HG03064 (cell line): ENCODE results near the gene FBXW9.
A peak's percentile ranks its signal among the peaks of the same experiment; 100 is the strongest.
"Not testable (repeated sequence)": the region's sequence is repeated elsewhere in the genome, so short reads cannot be mapped to it uniquely, and the experiment has no call there.

Source experiments
- ATAC-seq: cut with Tn5 transposase; IDR thresholded peaks from one replicate; pipeline ENCODE4 v1.9.1; 2021; ENCODE audit warnings: low read depth; ENCODE audit not compliant: unreplicated experiment

FBXW9 gene

DNA sequence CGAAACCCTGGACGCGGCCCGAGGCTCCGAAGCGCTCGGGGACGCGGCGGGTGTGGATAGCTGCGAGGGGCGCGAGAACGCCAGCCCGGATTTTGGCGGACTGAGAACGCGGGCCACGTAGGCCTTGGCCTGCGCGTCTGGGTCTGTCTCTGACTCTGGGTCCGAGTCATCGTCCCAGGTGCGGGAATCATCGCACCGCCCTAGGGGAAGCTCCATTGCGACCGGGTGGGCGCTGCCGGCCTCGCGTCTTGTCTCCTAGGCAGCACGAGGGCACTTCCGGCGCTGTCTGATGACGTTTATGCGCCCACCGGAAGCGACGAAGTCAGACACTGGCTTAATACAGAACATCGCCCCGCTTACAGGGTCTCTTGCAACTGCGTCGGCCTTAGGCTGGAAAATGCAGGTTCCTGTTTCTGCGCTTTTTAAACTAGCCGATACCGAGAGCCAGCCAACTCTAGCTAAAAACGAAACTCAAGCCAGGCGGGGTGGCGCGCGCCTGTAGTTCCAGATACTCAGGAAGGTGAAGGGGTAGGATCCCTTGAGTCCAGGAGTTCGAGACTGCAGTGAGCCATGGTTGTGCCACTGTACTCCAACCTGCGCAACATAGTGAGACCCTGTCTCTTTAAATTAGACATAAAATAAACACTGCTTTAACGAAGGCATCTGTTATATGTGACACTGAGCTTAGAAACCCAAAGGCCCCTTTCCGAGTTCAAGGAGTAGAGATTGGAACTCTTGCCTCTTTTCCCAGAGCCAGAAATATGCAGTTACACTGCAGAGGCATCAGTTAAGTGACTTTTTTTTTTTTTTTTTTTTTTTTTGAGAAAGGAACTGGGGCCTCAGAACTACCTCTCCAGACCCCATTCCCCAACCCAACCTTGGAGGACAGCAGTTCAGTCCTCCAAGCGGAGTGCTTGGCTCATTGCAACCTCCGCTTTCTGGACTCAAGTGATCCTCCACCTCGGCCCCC, at the start of gene FBXW9:
TSS of gene FBXW9 (minus strand) at position 266 of the 970 bp plus-strand sequence. CDS start at position 216, 50 bp downstream.
- no peak for ATAC-seq

DNA sequence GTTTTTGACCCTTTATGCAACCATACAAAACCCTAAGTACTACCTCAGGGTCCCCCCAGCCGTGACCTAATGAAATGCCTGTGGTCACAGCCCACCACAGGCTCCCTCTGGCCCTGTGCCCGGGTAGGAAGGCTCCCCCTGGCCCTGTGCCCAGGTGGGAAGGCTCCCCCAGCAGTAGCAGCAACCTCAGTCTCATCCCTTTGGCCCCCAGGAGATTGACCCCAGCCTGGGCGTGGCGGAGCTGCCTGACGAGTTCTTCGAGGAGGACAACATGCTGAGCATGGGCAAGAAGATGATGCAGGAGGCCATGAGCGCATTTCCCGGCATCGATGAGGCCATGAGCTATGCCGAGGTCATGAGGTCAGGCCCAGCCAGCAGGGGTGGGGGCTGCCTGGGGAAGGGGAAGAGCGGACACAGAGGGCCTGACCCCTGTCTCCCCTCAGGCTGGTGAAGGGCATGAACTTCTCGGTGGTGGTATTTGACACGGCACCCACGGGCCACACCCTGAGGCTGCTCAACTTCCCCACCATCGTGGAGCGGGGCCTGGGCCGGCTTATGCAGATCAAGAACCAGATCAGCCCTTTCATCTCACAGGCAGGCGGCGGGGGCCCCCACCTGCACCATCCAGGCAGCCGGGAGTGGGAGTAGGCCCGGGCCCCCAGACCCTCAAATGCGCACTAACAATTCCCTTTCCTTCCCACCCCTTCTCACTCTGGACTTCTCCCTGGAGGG, 48.9 kb upstream of the FBXW9 start:
- no peak for ATAC-seq

DNA sequence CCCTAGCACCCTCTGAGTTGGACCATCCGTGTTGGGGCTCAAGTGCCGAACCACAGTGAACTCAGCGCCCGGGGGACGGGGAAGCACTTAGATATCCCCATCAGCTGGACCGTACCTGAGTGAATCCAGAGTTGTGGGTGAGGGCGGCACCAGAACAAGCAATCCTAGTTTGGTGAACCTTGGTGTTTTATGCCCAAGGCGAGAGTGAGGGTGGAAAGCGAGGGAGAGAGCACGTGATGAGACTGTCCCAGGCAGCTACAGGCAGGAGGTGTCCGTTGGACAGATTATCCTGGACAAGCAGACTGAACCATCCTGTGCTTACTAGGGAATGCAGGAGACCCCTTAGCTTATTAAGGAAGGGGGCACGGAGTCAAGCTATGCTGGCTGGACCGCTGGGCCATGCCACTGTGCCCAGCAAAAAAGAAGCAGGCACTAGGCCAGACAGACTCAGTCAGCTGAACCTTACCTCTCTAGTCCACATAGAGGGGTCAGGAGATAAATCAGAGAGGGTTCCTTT, 41.5 kb upstream of the FBXW9 start:
- no peak for ATAC-seq

DNA sequence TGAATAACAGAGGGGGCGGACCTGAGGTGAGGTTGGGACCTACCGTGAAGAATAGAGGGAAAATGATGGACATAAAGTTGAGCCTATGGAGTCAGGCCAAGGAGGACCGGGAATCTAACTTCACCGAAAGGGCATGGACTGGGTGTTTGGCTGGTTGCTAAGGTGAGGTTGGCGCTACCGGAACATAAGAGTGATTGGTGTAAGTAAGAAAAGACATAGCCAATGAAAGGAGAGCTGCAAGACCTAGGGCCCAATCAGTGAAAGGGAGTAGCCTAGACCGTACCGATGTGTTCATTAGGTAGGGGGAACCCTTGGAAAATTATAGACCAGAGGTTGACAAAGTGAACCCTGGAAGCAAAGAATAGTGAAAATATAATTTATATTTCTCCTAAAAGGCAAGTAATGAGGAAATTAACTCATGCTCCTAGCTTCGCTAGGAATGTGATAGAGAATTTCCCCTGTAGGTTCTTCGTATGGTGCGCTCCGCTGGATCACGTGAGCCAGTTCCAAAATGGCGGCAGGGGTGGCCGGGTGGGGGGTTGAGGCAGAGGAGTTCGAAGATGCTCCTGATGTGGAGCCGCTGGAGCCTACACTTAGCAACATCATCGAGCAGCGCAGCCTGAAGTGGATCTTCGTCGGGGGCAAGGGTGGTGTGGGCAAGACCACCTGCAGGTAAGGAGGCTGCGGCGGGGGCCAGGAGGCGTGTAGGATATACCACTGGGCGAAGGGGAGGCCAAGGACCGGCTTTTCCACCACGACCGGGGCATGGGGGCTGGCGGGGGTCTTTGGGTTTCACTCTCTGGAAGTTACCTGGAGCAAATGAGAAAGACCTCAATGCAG, 40.8 kb upstream of the FBXW9 start, which contains the start of gene GET3:
TSS of gene GET3 (plus strand) at position 503 of the 840 bp plus-strand sequence. CDS start at position 512, 9 bp downstream.
- ATAC-seq, result peak; percentile 62

DNA sequence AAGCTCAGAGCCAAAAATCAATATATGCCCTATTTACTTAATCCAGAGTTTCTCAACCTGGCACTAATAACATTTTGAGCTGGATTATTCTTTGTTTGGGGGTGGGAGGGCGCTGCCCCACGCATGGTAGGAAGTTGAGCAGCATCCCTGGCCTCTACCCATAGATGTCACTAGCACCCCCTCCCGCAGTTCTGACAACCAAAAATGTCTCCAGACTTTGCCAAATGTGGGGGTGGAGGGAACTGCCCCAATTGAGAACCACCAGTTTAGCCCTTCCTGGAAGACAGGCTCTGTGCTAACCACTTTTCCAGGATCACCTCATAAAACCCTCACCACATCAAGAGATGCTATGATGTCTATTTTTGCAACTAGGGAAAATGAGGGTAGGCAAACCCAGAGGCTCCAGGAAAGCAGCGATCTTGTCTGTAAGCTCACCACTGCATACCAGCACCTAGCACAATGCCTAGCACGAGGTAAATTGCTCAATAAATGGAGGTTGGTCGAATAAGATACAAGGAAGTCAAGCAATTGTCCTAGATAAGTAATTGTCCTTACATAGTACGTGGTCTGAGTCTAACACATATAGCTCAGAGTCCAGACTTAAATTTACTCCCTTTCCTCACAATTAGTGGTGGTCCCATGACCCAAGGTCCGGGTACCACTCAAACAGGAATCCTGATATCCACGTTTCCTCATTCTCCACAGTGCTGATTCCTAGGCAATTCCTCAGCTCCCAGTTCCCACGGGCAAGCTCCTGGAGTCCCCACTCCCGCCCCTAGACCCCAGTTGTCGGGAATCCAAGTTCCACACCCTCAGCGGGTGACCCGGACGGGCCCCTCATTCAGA, 37.2 kb upstream of the FBXW9 start:
- ATAC-seq, result no peak

DNA sequence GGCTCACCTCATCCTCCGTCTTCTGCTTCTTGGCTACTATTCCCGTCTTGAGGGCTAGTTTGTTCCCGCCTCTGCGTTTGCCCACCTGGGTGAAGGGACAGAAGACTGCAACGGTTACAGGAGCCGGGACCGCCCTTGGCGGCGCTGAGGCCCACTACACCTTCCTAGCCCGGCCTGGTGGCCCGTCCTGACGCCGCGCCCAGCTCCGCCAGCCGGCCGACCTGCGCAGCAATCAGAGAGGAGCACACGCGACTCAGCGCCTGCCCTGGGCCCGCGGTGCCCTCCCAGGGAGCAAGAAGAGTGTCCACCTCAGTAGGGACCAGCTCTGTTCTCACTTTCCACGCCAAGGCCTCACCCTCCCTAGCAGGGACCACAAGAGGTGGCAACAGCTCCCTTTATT, 34.9 kb upstream of the FBXW9 start:
- ATAC-seq, result no peak

DNA sequence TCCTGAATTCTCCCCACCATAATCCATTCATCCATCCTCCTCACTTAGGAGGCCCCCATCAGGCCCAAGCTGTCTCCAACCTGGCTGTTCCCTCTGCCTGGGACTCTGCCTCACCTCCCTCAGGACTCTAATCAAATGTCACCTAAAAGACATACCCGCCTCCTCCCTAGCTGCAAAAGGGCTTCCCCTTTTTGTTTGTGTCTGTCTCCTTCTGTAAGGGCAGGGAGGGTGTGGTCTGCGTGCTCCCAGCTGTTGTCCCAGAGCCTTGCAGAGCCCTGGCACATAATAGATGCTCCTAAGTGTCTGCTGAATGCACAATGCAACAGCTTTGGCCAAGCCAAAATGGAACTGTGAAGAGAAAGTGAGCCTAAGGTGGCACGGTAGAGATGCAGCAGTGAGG, 33.6 kb upstream of the FBXW9 start:
- ATAC-seq, result no peak

DNA sequence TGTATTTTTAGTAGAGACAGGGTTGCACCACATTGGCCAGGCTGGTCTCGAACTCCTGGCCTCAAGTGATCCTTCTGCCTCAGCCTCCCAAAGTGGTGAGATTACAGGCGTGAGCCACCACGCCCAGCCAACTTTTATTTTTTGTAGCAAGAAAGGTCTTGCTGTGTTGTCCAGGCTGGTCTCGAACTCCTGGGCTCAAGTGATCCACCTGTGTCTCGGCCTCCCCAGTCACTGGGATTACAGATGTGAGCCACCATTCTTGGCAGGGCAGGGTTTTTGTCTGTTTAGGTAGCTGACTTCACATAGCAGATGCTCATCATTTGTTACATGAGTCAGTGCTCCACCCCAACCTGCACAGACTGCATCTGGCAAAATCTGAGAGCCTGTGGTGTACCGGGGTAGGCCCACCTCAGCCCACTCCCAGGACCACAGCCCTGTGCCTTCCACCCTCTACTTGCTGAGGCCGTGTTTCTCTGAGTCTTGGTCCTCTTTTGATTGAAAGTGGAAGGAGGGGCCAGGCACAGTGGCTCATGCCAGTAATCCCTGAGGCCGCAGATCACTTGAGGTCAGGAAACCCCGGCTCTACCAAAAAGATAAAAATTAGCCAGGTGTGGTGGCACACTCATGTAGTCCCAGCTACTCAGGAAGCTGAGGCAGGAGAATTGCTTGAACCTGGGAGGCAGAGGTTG, 31.5 kb upstream of the FBXW9 start:
- ATAC-seq, result no peak

DNA sequence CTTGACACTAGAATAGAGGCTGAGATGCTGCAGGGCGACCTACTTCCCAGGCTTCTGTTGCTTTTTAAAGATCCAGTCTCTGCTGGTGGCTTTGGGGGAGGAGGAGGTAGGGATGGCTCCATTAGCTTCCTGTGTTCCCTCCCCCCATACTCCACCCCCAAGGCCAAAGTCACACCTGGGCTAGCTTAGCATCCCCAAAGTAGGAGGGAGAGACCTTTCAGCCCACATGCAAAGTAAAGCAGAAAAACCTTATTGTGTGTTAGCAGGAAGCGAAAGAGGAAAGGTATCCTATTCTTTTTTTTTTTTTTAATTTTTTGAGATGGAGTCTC, 30.5 kb upstream of the FBXW9 start:
- ATAC-seq, result no peak

DNA sequence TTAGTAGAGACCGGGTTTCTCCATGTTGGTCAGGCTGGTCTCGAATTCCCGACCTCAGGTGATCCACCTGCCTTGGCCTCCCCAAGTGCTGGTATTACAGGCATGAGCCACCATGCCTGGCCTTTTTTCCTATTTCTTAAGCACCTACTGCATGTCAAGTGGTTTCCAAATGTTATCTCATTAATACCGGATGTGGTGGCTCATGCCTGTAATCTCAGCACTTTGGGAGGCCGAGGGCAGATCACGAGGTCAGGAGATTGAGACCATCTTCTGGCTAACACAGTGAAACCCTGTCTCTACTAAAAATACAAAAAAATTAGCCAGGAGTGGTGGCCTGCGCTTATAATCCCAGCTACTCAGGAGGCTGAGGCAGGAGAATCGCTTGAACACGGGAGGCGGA, 29.2 kb upstream of the FBXW9 start:
- ATAC-seq, result not testable (repeated sequence)

DNA sequence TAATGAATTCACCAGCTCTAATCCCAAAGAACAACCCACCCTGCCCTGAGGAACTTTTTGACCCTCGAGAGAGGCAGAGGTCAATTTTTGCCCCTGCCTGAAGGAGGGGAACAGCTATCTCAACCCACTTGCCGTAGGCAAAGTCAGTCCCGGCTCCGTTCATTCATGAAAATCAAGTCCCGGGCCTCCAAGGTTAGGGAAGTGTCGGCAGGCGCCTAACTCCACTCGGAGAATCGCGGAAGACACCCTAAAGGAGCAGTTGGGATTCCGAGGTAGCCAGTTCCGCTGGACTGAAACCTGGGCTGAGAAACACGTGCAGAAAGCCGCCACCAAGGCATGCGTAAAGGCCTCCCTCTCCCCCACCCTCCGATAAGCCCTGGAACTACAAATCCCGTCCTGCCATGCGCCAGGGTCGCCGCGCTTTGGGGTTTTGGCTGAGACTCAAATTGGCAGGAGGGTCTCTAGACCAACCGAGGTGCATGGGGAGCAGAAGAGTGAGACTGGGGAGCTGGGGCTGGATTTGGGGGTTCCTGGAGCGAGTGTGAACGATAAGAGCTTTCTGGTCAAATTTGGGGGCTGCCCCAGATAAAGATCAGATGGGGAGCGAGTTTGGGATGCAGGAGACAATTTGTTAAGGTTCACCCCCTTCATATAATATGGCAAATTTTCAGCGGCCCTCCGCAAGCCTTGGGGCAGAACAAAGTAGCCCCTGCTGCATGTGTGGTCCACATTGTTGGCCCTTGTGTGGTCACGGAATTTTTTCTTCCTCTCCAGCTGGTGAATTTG, 27.4 kb upstream of the FBXW9 start, which contains the start of gene TNPO2:
TSS of gene TNPO2 (minus strand) at position 292 of the 786 bp plus-strand sequence. CDS start 2,955 bp downstream, outside the sequence.
- no peak for ATAC-seq

DNA sequence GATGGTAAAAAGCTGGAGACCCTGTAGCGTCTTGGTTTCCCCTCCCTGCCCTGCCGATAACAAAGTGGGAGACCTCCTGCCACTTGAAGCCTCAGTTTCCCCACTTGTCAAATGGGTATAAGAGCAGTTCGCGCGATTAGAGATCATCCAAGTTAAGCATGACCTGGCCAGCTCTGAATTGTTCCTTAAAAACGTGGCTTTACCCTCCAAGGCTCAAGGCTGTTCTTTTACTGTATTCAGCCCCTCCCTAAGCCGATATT, 26.9 kb upstream of the FBXW9 start:
- ATAC-seq, result no peak

DNA sequence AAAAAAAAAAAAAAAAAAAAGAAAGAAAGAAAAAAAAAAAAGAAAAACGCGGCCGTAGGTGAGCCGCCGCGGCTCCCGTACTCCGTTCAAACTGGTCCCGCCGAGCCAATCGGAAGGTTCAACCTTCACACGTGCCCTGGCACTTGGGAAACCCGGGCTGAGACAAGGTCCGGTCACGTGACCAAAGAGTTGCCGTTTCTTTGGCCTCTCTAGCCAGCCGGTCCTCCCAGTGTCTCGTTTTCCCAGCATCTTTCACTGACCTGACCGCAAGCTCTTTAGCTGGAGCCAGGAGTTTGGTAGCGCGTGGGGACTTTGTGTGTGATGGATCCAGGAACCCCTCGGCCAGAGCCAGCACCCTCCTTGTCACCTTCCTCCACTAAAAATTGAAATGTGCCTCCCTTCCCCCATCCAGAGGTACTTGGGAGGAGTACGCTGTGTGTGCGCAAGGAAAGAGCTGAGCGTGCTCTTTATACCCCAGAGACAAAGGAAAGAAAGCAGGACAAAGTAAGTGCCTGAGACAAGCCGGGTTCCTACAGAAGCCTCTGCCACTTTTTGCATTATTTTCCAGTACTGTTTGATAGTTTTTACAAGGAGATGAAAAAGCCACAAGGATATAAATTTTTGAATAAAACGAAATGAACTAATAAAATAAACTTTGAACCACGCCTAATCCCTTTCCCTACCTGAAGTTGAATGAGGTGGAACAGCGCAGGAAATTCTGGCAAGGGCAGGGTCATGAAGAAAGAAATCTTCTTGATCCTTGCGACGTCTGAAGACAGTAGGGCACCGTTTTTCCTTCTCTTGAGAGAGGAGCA, 26.3 kb upstream of the FBXW9 start:
- ATAC-seq, result peak; percentile 60

DNA sequence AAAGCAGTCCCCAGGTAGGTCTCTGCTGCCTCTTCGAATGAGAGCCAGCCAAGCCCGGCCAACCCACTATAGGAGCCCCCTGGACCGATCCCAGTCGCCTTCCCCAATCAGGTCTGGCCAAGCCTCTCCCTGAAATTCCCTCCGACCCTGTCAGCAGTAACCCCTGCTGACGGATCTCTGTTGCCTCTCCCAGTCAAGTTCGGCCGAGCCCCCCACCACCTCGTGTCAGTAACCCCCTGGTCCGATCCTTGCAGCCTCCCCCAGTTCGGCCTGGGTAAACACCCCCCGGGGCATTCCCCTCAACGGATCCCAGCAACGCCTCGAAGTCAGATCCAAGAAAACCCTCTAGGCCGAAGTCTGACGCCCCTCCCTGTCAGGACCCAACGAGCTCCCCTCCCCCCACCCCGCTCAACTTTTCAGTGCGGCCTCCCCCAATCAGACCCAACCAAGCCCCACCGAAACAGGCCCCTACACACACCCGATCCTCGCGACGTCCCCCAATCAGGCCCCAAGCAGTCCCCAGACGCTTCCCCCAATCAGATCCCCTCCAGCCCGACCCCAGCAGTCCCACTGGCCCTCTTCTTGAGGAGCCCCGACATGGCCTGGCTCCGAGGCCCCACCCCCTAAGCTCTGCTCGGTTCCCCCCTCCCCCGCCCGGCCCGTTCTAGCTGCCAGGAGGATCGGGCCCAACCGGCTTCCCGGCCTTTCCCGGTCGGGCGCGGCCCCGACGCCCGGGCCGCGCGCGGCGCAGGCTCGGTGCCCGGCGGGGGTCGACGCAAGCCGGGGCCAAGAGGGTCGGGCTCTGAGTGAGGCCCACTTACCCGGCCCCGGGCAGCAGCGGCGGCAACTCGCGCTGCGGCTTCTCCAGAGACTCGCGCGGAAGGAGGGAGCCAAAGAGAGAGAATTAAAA, 25.5 kb upstream of the FBXW9 start:
- ATAC-seq, result no peak

DNA sequence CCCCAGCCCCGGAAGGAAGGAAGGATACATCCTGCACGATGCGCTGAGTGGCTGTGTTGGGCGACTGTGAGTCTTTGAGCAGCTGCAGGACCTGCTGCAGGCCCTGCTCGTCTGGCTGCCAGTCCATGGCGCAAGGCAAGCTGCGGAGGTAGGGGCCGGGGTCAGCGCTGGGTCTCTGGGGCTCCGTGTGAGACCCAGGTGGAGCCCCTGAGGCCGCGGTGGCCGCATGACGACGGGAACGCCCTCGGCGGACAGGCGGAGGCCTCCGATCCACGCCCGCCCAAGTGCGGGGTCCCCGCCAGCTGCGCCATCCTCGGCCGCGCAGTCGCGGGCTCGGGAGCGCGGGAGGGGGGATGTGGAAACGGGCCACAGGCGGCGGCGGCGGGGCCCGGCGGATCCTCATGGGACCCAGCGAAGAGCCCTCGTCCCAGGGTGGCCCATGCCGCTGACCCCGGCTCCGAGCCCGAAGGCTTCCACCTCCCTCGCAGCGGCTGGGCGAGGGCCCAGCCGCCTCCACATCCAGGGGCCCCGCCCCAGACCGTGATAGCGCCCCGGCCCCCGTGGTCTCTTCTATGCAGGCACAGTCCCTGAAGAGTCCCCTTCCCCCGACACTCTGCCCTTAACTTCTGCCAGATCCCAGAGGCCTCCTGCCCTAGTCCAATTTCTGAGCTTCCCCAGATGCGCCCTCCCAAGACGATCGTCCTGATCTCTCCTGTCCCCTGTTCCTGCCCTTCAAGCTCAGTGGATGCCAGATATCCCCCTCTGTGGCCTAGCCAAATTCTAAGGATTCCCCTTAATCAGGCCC, 24.6 kb upstream of the FBXW9 start:
- ATAC-seq, result no peak

DNA sequence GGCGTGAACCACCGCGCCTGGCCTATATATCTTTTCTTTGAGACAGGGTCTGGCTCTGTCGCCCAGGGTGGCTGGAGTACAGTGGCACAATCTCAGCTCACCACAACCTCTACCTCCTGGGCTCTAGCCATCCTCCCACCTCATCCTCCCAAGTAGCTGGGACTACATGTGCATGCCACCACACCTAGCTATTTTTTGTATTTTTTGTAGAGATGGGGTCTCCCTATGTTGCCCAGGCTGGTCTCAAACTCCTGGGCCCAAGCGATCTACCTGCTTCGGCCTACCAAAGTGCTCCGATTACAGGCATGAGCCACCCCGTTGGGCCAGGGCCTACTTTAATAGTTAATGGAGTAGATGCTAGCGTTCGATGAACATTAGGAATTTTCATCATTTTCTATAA, 23.9 kb upstream of the FBXW9 start:
- ATAC-seq, result no peak
